ENCODE measurements around the gene FBXO3. TPM values are rescaled to one million over a fixed set of nuclear protein-coding genes. Genes with fewer than 3 reads are reported as not detected.

Gene FBXO3
- total and polyA plus RNA-seq, 9 of the 15 experiments (the other 6 are each of a cell fraction or from before 2014, with no cell fraction given) = 11.6 to 59.3 (median 29.2) TPM

GRCh38 chr11:33724644-33725035 is 49.7 kb downstream of the FBXO3 start:
- CTCF ChIA-PET (ENCODE audit: low intra/inter-chr PET ratio) = no interaction called here
- H3K27me3 ChIP-seq (ENCODE audit: control insufficient read depth in 2 of 2, insufficient read depth in 2 of 2, low read length in 2 of 2) = no peaks in the 10 kb centered on the region
- no peak overlapping the region for H3K4me3 ChIP-seq
- H3K9me1 ChIP-seq (ENCODE audit: control insufficient read depth, insufficient read depth, low read length) = peaks cover 10% of the 10 kb centered on the region
- 55% methylated on average over 4 of the region's 4 CpGs for WGBS (ENCODE audit: insufficient coverage, low coverage, missing lambda C conversion rate)
- H3K9ac ChIP-seq (ENCODE audit: insufficient read depth in 1 of 2, low read depth in 2 of 2, low read length in 2 of 2) = peak overlapping the region; percentile 29 to 60; a peak in 3 of 4 replicates
- TF ChIP-seq HDGF (IDR thresholded peaks at IDR 0.05) (0 out of 2 replicates have a peak, but pooled peaks have one; percentile 24), GTF3C2 (IDR thresholded peaks at IDR 0.05; ENCODE audit: borderline replicate concordance, extremely low read depth, insufficient read length) (no peak), DNMT1 (IDR thresholded peaks at IDR 0.05) (no peak), TAF1 (IDR thresholded peaks at IDR 0.05; ENCODE audit: control insufficient read depth, extremely low read depth, insufficient read depth, low read length, severe bottlenecking) (no peak), ZNF449 (CRISPR knock-in tag; IDR thresholded peaks at IDR 0.05) (no peak), ZMIZ1 (IDR thresholded peaks at IDR 0.05; ENCODE audit: low read depth in 2 of 2, low read length in 2 of 2) (no peak)
- no peaks in the 10 kb centered on the region for H3K9me3 ChIP-seq (replicated peaks; ENCODE audit: control insufficient read depth, insufficient read depth, low read depth, low read length)
- intact Hi-C loops (cut with micrococcal nuclease) = no loop called here
- ATAC-seq = peak; percentile 22; the same call in 2 of the 3 replicates
- H4K20me1 ChIP-seq (replicated peaks; ENCODE audit: control insufficient read depth, insufficient read depth, low read length) = peaks cover 30% of the 10 kb centered on the region
- no peak for FAIRE-seq
- peak overlapping the region; percentile 64 for H3K27ac ChIP-seq (ENCODE audit: extremely low read depth, low read depth, low read length)
- peaks cover 41% of the 10 kb centered on the region for H3K36me3 ChIP-seq (ENCODE audit: control insufficient read depth, insufficient read depth, low read length)
- H3K4me2 ChIP-seq (ENCODE audit: insufficient read depth, low read length) = peak overlapping the region; percentile 61
- no peak overlapping the region for H2AFZ ChIP-seq (ENCODE audit: low read depth, low read length)
- in situ Hi-C loops (cut with MboI) = no loop called here
- H3K4me1 ChIP-seq (replicated peaks in 1 of 2; ENCODE audit: control insufficient read depth in 2 of 2, insufficient read depth in 2 of 2, low read length in 2 of 2) = peaks cover 24 to 36% of the 10 kb centered on the region in 2 experiments
- BruUV-seq (replicated peaks) = no TSS peak
- POLR2A ChIA-PET = interaction anchor here (1.2 kb wide), 1 partner anchor 10 kb away, joined by 8 read pairs; no protein-coding TSS in a partner anchor
- DNase-seq (ENCODE audit: extremely low read depth in 1 of 4, low spot score in 3 of 4) = no peak
- H3K79me2 ChIP-seq (ENCODE audit: control insufficient read depth, insufficient read depth, low read length) = peaks cover 73% of the 10 kb centered on the region
